GM12801 (cell line): ENCODE results near the gene SSNA1.

Experiments
- TF ChIP-seq, protein P1 (sequence below): IDR thresholded peaks from one replicate; pipeline ENCODE4 v1.5.1; 2011; ENCODE audit warnings: control low read depth; ENCODE audit not compliant: insufficient read length; ENCODE audit errors: extremely low read depth

The SSNA1 gene

DNA sequence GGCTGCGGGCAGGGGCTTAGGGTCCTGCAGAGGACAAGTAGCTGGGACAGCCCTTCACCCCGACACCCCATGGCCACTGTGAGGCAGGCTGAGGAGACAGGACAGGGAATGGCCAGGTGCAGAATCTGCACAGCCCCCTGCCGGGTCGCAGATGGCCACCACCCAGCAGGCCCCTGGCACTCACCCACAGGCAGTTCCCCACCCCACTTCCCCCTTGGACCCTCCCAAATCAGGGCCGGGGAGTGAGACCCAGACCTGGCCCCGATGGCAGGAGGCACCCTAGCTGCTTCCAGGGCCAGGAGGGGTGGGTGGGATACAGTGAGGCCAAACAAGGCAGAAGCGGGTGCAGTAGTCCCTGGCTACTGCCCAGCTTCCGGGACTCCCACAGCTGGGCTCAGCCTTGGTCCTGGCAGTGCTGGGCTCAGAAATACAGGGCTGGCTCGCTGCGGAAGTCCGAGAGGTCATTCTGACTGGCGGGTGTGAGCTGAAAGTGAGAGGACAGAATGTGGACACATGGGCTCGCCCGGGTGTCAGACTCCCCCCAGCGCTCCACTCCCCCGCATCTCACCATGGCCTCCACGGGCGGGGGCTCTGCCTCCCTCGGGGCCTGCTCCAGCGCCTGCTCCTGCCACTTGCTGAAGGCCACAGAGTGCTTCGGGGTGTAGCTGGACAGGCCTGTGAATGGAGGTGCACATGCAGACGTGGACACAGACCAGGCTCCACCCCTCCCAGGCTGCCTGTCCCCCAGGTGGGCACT, 3.4 kb downstream of the SSNA1 start:
- TF ChIP-seq, protein P1, sequence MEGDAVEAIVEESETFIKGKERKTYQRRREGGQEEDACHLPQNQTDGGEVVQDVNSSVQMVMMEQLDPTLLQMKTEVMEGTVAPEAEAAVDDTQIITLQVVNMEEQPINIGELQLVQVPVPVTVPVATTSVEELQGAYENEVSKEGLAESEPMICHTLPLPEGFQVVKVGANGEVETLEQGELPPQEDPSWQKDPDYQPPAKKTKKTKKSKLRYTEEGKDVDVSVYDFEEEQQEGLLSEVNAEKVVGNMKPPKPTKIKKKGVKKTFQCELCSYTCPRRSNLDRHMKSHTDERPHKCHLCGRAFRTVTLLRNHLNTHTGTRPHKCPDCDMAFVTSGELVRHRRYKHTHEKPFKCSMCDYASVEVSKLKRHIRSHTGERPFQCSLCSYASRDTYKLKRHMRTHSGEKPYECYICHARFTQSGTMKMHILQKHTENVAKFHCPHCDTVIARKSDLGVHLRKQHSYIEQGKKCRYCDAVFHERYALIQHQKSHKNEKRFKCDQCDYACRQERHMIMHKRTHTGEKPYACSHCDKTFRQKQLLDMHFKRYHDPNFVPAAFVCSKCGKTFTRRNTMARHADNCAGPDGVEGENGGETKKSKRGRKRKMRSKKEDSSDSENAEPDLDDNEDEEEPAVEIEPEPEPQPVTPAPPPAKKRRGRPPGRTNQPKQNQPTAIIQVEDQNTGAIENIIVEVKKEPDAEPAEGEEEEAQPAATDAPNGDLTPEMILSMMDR, result no peak

DNA sequence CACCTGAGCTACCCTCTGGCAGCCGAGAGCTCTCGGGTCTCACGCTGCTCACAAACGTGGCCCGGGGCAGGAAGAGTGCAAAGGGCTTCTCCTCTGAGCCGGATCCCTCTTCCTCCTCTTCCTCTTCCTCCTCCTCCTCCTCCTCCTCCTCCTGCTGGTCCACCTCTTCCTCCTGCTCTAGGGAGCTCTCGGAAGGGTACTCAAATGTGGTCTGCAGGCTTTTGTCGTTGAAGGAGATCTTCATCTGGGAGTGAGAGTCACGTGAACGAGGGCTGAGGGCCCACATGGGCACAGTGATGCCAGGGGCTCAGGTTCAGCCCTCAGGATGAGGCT, 3.9 kb downstream of the SSNA1 start:
- TF ChIP-seq, protein P1, result no peak

DNA sequence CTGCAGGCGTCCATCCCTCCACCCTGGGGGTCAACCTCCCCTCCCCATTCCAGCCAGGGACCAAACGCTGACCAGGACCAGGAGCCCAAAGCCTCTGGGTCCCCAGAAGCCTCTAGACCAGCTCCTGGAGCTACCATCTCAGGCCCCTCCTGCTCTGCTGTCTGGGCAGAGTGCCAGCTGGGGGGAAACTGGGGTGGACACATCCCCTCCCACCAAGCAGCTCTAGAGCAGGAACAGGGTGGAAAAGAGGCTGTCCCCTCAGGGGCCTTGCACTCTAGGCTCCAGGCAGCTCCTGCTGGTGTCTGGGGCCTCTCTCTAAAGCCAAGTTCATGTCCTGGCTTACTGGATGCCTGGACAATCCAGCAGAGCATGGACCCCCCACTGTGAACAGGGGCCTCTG, 4.4 kb downstream of the SSNA1 start:
- TF ChIP-seq, protein P1, result no peak

DNA sequence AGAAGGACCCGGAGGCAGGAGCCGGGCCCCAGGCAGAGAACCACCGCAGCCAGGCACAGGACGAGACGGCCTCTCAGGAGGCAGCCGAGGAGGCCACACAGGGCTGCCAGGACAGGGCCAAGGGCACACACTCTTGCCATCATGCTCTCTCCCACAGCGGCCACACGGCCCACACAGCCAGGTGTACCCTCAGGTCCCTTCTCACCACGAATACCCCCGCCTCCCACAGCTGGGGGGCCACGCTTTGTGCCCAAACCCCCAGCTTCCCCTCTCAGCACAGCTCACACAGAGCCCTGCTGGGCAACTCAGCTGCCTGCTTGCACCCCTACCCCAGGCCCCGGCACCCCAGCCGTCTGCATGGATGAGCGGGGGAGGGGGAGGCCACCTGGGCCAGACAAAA, 5.3 kb downstream of the SSNA1 start:
- TF ChIP-seq, protein P1, result no peak

DNA sequence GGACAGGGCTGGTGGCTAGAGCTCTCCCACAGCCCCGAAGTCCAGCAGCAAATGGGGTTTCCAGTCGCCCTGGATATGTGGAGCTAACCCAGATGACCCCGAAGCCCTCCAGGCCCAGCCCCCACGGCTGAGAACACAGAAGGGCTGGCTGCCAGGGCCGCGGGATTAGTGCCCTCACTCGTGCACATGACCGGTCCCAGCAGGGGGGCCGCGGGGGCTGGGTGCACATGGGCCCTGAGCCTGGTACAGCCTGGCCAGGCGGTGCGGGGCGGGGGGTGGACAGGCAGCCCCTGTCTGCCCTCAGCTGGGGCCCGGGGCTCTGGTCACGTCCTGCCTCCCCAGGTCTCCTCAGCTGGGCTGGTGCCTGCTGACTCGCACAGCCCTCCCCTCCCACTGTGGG, 5.9 kb downstream of the SSNA1 start:
- TF ChIP-seq, protein P1, result no peak

DNA sequence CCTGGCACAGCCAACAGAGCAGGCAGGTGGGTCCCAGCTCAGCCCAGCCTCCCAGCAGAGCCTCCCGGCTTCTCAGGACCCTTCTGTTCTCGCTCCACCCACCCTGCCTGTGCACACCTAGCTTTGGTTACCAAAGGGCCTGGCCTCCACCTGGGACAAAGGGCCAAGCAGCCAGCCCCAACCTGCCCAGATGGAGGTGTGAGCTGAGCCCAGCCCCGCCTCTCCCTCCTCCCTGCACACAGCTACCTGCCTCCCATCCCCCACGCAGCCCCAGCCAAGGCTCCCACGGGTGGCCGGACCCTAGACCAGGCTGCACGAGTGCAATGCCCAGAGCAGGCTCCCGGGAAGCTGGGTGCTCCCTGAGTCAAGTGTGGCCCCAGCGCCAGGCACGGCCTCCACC, 6.4 kb downstream of the SSNA1 start:
- TF ChIP-seq, protein P1, result no peak

DNA sequence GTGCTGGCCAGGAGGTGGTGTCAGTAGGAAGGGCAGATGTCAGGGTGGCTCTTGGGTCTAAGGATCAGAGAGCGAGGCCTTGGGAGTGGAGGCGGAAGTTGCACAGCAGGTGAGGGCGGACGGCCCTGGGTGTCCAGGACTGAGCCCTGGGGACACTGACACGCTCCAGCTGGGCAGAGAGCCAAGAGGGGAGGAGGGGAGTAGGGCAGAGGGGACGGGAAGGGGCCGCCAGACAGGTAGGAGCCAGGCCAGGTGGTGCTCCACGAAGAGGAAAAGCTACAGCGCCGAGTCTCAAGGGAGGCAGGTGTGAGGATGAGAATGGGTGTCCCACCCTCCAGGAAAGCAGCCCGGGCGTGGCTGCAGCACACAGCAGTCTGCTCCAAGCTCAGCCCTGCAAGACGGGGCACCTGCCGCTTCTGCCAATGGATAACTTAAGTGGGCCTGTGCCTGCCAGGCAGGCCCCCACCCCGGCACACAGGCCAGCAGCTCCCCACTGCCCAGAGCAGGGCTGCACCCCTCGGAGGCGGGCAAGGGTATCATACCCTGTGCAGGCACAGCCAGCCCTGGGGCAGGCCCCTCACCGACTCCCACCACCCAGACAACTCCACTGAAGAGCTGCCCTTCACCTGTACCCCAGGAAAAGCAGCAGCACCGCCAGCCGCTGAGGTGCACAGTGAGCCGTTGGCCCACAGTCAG, 7.2 kb downstream of the SSNA1 start:
- TF ChIP-seq, protein P1, result no peak
